B cell (primary cell): ENCODE data around the gene LRRC75B. TPM values are rescaled to one million over a fixed set of nuclear protein-coding genes. Genes with fewer than 3 reads are reported as not detected.
"Not testable (repeated sequence)": the region's sequence is repeated elsewhere in the genome, so short reads cannot be mapped to it uniquely, and the experiment has no call there.

Experiments used
- ATAC-seq: fragments of 200-7000 bp; cut with Tn5 transposase; one replicate; pipeline ENCODE4 v1.10.0; 2021; ENCODE audit warnings: low read depth, mild to moderate bottlenecking, moderate number of reproducible peaks, moderate library complexity
- CTCF ChIA-PET: fragments of 350-600 bp; sonication (Branson Sonifier 250); formaldehyde crosslinking; loops from one replicate; lab custom pipeline; 2021; ENCODE audit warnings: antibody characterized with exemption, inconsistent platforms; lab: Charles Lee
- POLR2A ChIA-PET: fragments of 350-600 bp; sonication (Branson Sonifier 250); formaldehyde crosslinking; loops from one replicate; lab custom pipeline; 2021; ENCODE audit warnings: antibody characterized with exemption; lab: Charles Lee
- DNase-seq: peaks from one replicate; pipeline ENCODE4 v3.0.0; 2013
- H2AFZ ChIP-seq: 2 replicates; pipeline ENCODE4 v1.6.1; 2012; ENCODE audit warnings: mild to moderate bottlenecking, low read depth, low read length; ENCODE audit not compliant: insufficient read depth, poor library complexity, severe bottlenecking
- H3K27ac ChIP-seq, 2 donors: 1 replicate in 1 of 2; 2 replicates in 1 of 2; pipeline ENCODE4 v1.5.1; 2012 to 2013; ENCODE audit warnings: low read length in 2 of 2, mild to moderate bottlenecking in 2 of 2, moderate library complexity in 1 of 2
- H3K27me3 ChIP-seq, 4 experiments: fragments of 200-600 bp in 1 of 4; sonication (generic) in 1 of 4; replicated peaks in 1 of 4; 1 replicate in 2 of 4; 2 replicates in 2 of 4; pipeline versions ENCODE4 v1.6.1 to v1.7.0; 2013 to 2016; ENCODE audit warnings: low read length in 3 of 4, mild to moderate bottlenecking in 2 of 4, mixed read lengths in 1 of 4, moderate library complexity in 1 of 4; ENCODE audit not compliant: insufficient read depth in 4 of 4, control insufficient read depth in 3 of 4; ENCODE audit errors: control extremely low read depth in 1 of 4
- H3K36me3 ChIP-seq, 2 experiments: replicated peaks in 1 of 2; 1 replicate in 1 of 2; 2 replicates in 1 of 2; pipeline versions ENCODE4 v1.6.1 to v1.7.1; 2013; ENCODE audit warnings: low read length in 1 of 2; ENCODE audit not compliant: insufficient read depth in 2 of 2, control insufficient read depth in 1 of 2; ENCODE audit errors: control extremely low read depth in 1 of 2, extremely low read depth in 1 of 2
- H3K4me1 ChIP-seq, 2 donors: fragments of 200-600 bp in 1 of 2; sonication (generic) in 1 of 2; 1 replicate in 1 of 2; 2 replicates in 1 of 2; pipeline versions ENCODE4 v1.5.1 to v1.6.1; 2013 to 2017; ENCODE audit warnings: low read length in 2 of 2; ENCODE audit not compliant: control insufficient read depth in 2 of 2, insufficient read depth in 2 of 2
- H3K4me2 ChIP-seq: replicated peaks from 2 replicates; pipeline ENCODE3; 2012; ENCODE audit warnings: mild to moderate bottlenecking, low read depth, low read length; ENCODE audit not compliant: poor library complexity, severe bottlenecking
- H3K4me3 ChIP-seq, 5 experiments: fragments of 200-600 bp in 1 of 5; sonication (generic) in 1 of 5; 1 replicate in 3 of 5; 2 replicates in 2 of 5; pipeline versions ENCODE4 v1.5.1 to v1.7.0; 2011 to 2016; ENCODE audit warnings: low read length in 4 of 5, mild to moderate bottlenecking in 4 of 5, low read depth in 2 of 5, control low read depth in 1 of 5, moderate library complexity in 1 of 5; ENCODE audit not compliant: insufficient read depth in 1 of 5; ENCODE audit errors: control extremely low read depth in 1 of 5, extremely low read depth in 1 of 5
- H3K79me2 ChIP-seq: fragments of 200-600 bp; sonication (generic); one replicate; pipeline ENCODE4 v1.6.0; 2016; ENCODE audit warnings: low read length; ENCODE audit not compliant: control insufficient read depth, insufficient read depth
- H3K9ac ChIP-seq: fragments of 200-600 bp; sonication (generic); 2 replicates; pipeline ENCODE4 v1.6.1; 2017; ENCODE audit warnings: mild to moderate bottlenecking, low read length, moderate library complexity
- H3K9me3 ChIP-seq, 3 donors: one replicate each; pipeline versions ENCODE4 v1.6.1 to v1.7.1; 2013; ENCODE audit warnings: low read length in 2 of 3; ENCODE audit not compliant: control insufficient read depth in 2 of 3, insufficient read depth in 1 of 3; ENCODE audit errors: control extremely low read depth in 1 of 3
- H4K20me1 ChIP-seq: 2 replicates; pipeline ENCODE4 v1.6.0; 2012; ENCODE audit warnings: mild to moderate bottlenecking, low read length; ENCODE audit not compliant: insufficient read depth, control insufficient read depth, poor library complexity, severe bottlenecking
- H3K27ac Mint-ChIP-seq: one replicate; pipeline ENCODE4 v1.8.0; 2021; ENCODE audit warnings: mixed read lengths
- H3K27me3 Mint-ChIP-seq: one replicate; pipeline ENCODE4 v1.8.0; 2021; ENCODE audit warnings: mixed read lengths
- H3K4me1 Mint-ChIP-seq: one replicate; pipeline ENCODE4 v1.8.0; 2021; ENCODE audit warnings: mixed read lengths
- H3K4me3 Mint-ChIP-seq: one replicate; pipeline ENCODE4 v1.8.0; 2021; ENCODE audit warnings: mixed read lengths
- H3K9me3 Mint-ChIP-seq: one replicate; pipeline ENCODE4 v1.8.0; 2022; ENCODE audit warnings: mixed read lengths; ENCODE audit not compliant: insufficient read depth
- CTCF ChIP-seq: fragments of 200-600 bp; IDR thresholded peaks from one replicate; pipeline ENCODE4 v1.8.0; 2022; ENCODE audit warnings: antibody characterized with exemption, mild to moderate bottlenecking
- WGBS: methylation state at CpG from one replicate; pipeline ENCODE4 v1.1.5; 2013; ENCODE audit warnings: missing lambda C conversion rate; ENCODE audit not compliant: insufficient coverage; 5-methylcytosine and 5-hydroxymethylcytosine counted together
- intact Hi-C: fragments of 100-400 bp; cut with micrococcal nuclease; formaldehyde crosslinking; loops from one replicate; pipeline ENCODE4 v1.10.0; 2022
- polyA plus RNA-seq: library from polyadenylated mRNA; depleted of rRNA; stranded (reverse); fragments of >200 nt; gene quantifications from 2 replicates; pipeline ENCODE4 v1.2.3, GENCODE V29; 2012
- total RNA-seq, 2 donors: library from RNA; stranded (reverse); fragments of 120-200 nt in 1 of 2; gene quantifications; 1 replicate in 1 of 2; 2 replicates in 1 of 2; pipeline versions ENCODE4 v1.2.3 to v1.2.4, GENCODE V29; 2013 to 2022

Gene LRRC75B
- total and polyA plus RNA-seq, 2 donors (not counting 1 experiment from before 2014, with no cell fraction given) = 1.3 to 3.1 TPM

DNA sequence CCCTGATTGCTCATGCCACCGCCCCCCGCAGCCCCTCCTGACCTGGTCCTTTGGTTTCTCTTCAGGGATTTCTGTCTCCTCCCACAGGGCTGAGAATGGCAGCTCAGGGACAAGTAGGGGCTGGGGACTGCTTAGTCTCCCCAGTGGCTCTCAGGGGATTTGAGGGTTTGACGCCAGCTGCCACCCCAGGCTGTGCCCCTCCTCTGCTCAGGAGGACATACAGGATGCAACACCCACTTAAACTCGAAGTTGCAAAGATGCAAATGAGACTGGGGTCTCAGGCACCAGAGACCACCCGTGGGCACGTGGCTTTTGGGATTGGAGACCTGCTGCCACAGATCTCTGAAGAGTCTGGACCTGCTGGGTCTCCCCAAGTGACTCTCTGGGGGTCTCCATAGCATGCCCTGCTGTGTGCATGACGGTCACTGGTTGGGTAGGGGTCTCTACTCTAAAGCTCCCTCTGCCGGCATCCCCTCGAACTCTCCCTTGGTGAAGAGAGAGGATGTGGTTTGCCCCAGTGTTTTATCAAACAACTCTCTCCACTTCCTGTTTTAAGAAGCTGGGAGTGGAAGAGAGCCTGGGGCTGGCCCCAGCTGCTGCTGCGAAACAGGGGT lies 42.0 kb upstream of the LRRC75B start:
- H3K27ac ChIP-seq, intact Hi-C loops, H3K79me2 ChIP-seq, CTCF ChIA-PET, H3K9me3 ChIP-seq, H3K36me3 ChIP-seq, H4K20me1 ChIP-seq, H3K27ac Mint-ChIP-seq, H3K9me3 Mint-ChIP-seq, H3K9ac ChIP-seq, H2AFZ ChIP-seq, H3K27me3 Mint-ChIP-seq, H3K4me3 ChIP-seq, ATAC-seq, H3K27me3 ChIP-seq, H3K4me3 Mint-ChIP-seq, H3K4me1 ChIP-seq: not testable (repeated sequence)
- peak; percentile 9 for TF ChIP-seq CTCF
- peaks cover 19% of the 10 kb centered on the region for H3K4me1 Mint-ChIP-seq
- 6% methylated on average over 3 of the region's 10 CpGs for WGBS
- H3K4me2 ChIP-seq = peak overlapping the region; percentile 33
- POLR2A ChIA-PET = interaction anchor here (0.6 kb wide), 1 partner anchor 150 kb away, joined by 4 read pairs; no protein-coding TSS in a partner anchor
- DNase-seq = peak; percentile 17

GRCh38 chr22:24633231-24634023 lies 40.6 kb upstream of the LRRC75B start:
- H4K20me1 ChIP-seq, H3K4me1 ChIP-seq, intact Hi-C loops, H3K27ac ChIP-seq, H3K4me3 ChIP-seq, ATAC-seq, H3K27me3 ChIP-seq, H3K27me3 Mint-ChIP-seq, H3K9me3 Mint-ChIP-seq, DNase-seq, POLR2A ChIA-PET, H3K4me2 ChIP-seq, H3K9me3 ChIP-seq, H2AFZ ChIP-seq, H3K79me2 ChIP-seq, CTCF ChIA-PET, H3K36me3 ChIP-seq, H3K9ac ChIP-seq: not testable (repeated sequence)
- Mint-ChIP-seq H3K4me3 (peak overlapping the region; percentile 5), H3K4me1 (peaks cover 19% of the 10 kb centered on the region), H3K27ac (peak overlapping the region; percentile 10)
- WGBS = 86% methylated on average over 13 of the region's 16 CpGs

DNA sequence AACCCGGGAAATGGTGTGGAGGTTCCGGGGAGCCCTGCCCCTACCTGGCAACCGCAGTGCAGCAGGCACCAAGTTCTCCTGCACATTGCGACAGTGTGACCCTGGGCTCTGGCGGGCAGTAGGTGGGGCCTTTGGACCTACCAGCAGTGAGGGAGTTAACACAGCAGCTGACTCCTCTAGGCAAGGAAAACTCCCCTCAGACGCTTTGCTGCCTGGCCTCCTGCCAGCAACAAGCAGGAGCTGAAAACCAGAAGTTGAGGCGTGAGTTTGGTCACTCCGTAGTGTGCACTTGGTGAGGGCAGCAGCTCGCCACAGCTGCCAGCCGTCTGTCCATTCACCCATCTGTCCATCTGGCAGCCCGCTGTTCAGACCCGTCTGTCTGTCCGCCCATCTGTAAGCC lies 39.8 kb upstream of the LRRC75B start:
- H3K79me2 ChIP-seq, ATAC-seq, H3K4me1 ChIP-seq, H3K4me2 ChIP-seq, H3K9me3 ChIP-seq, H3K4me3 Mint-ChIP-seq, H3K27me3 Mint-ChIP-seq, POLR2A ChIA-PET, H3K36me3 ChIP-seq, DNase-seq, H4K20me1 ChIP-seq, H3K27ac ChIP-seq, H3K4me3 ChIP-seq, H3K9me3 Mint-ChIP-seq, H2AFZ ChIP-seq, H3K27me3 ChIP-seq, intact Hi-C loops, H3K27ac Mint-ChIP-seq, H3K9ac ChIP-seq, CTCF ChIA-PET: not testable (repeated sequence)
- H3K4me1 Mint-ChIP-seq = peaks cover 19% of the 10 kb centered on the region
- no CpG with 5 or more reads among the region's 13 CpGs for WGBS
